Mesothelial cell of epicardium (in vitro differentiated cells): ENCODE measurements around the gene BSPRY. TPM values are rescaled to one million over a fixed set of nuclear protein-coding genes. Genes with fewer than 3 reads are reported as not detected.
"Not testable (repeated sequence)": the region's sequence is repeated elsewhere in the genome, so short reads cannot be mapped to it uniquely, and the experiment has no call there.

ENCODE experiments used
- DNase-seq, 2 experiments: peaks; one replicate each; pipeline ENCODE4 v3.0.0; 2021; ENCODE audit warnings: low spot score in 2 of 2; ENCODE audit not compliant: unreplicated experiment in 2 of 2
- H3K27ac Mint-ChIP-seq: 2 replicates; pipeline ENCODE4 v1.8.0; 2021; ENCODE audit warnings: mixed read lengths
- H3K27me3 Mint-ChIP-seq: 2 replicates; pipeline ENCODE4 v1.8.0; 2021; ENCODE audit warnings: low read depth, mixed read lengths
- H3K36me3 Mint-ChIP-seq: 2 replicates; pipeline ENCODE4 v1.8.0; 2021; ENCODE audit warnings: mixed read lengths
- H3K4me1 Mint-ChIP-seq: 2 replicates; pipeline ENCODE4 v1.8.0; 2021; ENCODE audit warnings: mixed read lengths
- H3K4me3 Mint-ChIP-seq: 2 replicates; pipeline ENCODE4 v1.8.0; 2021; ENCODE audit warnings: mild to moderate bottlenecking, moderate library complexity, mixed read lengths
- H3K9me3 Mint-ChIP-seq: 2 replicates; pipeline ENCODE4 v1.8.0; 2021; ENCODE audit warnings: mixed read lengths
- total RNA-seq: library from RNA; stranded (reverse); gene quantifications from 3 replicates; pipeline ENCODE4 v1.2.1, GENCODE V29; 2021
- TF ChIP-seq, protein P1 (sequence below): fragments of 200-600 bp; sonication (generic); IDR thresholded peaks from one replicate; pipeline ENCODE4 v1.5.0; 2021; ENCODE audit warnings: antibody characterized with exemption; ENCODE audit not compliant: unreplicated experiment

Gene BSPRY
- total RNA-seq, 1 donor from 2014 or later: 4.3 TPM

DNA sequence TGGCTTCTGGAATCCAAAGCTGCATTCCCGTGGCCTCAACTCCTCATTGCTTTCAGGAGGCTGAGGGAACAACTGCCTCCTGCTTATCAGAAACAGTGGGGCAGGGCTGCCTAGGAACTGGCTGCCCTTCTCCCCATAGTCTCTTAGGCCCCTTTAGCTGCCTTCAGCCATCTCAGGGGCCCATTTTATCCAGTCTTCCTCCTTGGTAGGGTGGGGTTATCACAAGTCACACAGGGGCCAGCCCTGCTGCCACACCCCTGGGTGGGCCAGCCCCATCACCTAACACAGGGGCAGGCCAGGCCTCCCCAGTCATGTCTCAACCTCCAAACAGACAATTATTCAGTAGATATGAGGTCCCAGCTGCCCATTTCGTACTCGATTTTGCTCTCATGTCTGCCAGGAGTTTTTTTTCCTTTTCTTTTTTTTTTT, 47.9 kb downstream of the BSPRY start:
- Mint-ChIP-seq H3K4me3 (no peak overlapping the region), H3K27ac (no peak overlapping the region), H3K4me1 (peaks cover 28% of the 10 kb centered on the region), H3K36me3 (peaks cover 12% of the 10 kb centered on the region), H3K27me3 (no peaks in the 10 kb centered on the region), H3K9me3 (no peaks in the 10 kb centered on the region)
- TF ChIP-seq, protein P1, sequence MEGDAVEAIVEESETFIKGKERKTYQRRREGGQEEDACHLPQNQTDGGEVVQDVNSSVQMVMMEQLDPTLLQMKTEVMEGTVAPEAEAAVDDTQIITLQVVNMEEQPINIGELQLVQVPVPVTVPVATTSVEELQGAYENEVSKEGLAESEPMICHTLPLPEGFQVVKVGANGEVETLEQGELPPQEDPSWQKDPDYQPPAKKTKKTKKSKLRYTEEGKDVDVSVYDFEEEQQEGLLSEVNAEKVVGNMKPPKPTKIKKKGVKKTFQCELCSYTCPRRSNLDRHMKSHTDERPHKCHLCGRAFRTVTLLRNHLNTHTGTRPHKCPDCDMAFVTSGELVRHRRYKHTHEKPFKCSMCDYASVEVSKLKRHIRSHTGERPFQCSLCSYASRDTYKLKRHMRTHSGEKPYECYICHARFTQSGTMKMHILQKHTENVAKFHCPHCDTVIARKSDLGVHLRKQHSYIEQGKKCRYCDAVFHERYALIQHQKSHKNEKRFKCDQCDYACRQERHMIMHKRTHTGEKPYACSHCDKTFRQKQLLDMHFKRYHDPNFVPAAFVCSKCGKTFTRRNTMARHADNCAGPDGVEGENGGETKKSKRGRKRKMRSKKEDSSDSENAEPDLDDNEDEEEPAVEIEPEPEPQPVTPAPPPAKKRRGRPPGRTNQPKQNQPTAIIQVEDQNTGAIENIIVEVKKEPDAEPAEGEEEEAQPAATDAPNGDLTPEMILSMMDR: no peak
- DNase-seq: no peak

DNA sequence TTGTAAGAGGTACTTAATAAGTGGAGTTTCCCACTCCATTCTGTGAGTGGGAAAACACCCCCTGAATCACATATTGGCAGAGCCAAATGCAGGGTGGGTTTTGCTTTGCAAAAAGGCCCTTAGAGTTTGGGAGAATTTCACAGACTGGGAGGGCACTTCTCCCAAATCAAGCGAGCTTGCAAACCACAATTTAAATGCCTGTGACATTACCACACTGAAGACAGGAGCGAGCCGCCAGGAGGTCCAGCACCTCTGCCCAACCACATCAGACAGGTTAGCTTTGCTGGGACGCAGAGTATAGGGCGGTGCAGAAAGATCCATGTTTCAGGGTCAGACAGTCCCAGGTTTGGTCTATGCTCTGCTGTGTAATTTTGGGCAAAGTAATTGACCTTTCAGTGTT, 49.5 kb downstream of the BSPRY start:
- H3K4me3 Mint-ChIP-seq: peak overlapping the region; percentile 88
- TF ChIP-seq, protein P1: no peak
- peak overlapping the region; percentile 30 for H3K27ac Mint-ChIP-seq
- peaks cover 5% of the 10 kb centered on the region for H3K36me3 Mint-ChIP-seq
- no peaks in the 10 kb centered on the region for H3K9me3 Mint-ChIP-seq
- no peak for DNase-seq
- H3K27me3 Mint-ChIP-seq: no peaks in the 10 kb centered on the region
- H3K4me1 Mint-ChIP-seq: peaks cover 28% of the 10 kb centered on the region

DNA sequence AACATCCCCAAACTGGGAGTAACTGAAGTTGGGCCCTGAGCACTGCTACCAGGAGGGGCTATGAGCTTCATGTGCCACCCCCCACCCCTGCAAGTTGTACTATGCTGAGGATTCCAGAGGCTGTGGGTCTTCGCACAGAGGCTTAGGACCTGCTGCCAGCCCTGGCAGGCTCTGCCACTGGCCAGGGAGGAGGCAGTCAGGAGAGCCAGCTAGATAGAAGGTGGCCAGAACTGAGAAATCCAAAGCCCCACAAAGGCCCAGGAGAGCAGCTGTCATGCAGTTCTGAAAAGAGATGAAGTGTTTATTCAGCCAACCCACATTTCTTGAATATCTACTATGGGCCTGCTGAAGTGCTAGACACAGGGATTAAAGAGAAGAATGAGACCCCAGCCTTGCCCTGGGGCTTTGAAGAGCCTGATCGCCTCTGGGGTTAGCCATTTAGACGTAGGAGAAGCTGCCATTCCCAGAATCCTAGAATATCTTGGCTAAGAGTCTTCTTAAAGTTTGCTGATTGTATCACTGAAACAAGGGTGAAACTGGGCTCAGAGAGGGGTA, 50.4 kb downstream of the BSPRY start:
- no peak for DNase-seq
- TF ChIP-seq, protein P1: no peak
- peak overlapping the region; percentile 88 for H3K27ac Mint-ChIP-seq
- peaks cover 5% of the 10 kb centered on the region for H3K36me3 Mint-ChIP-seq
- peak overlapping the region; percentile 88 for H3K4me3 Mint-ChIP-seq
- no peaks in the 10 kb centered on the region for H3K9me3 Mint-ChIP-seq
- no peaks in the 10 kb centered on the region for H3K27me3 Mint-ChIP-seq
- peaks cover 28% of the 10 kb centered on the region for H3K4me1 Mint-ChIP-seq

DNA sequence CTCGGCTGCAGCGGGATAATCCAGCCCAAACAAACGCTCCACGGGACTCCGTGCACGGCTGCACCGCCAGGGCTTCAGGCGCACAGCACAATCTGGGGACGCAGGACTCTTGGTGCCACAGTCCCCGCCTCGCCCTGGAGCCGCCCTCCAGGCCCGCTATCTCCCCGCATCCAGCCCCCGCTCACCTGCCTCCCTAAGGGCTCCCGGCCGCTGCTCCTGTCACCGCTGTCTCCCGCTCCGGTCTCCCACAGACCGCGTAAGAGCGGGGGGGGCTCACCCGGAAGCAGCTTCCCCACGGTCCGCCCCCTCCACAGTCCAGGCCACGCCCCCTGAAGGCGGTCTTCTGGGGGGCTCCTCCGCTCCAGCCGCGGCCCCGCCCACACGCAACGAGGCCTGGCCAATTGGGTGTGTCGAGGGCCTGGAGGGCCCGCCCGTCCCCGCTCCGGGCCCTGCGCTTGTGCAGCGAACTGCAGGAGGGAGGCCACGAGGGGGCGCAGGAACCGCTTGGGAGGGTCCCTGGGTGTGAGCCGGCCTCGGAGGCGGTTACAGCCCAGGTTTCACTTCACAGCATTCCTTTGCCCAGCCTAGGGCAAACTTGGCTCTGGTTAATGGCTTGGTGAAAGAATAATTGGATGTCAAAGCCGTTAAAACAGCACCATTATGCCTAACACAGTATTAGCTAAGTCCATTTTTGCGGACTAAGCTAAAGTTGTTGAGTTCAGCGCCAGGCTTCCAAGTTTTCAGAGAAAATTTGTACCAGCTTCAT, 51.9 kb downstream of the BSPRY start, which contains the start of gene ALAD:
TSS of gene ALAD (minus strand) at position 258 of the 766 bp plus-strand sequence. CDS start 7,725 bp downstream, outside the sequence.
- H3K27me3 Mint-ChIP-seq: no peaks in the 10 kb centered on the region
- H3K9me3 Mint-ChIP-seq: no peaks in the 10 kb centered on the region
- TF ChIP-seq, protein P1: peak; percentile 87
- H3K27ac Mint-ChIP-seq: peak within 1 kb of the TSS; percentile 95
- DNase-seq: peak; percentile 100
- H3K4me3 Mint-ChIP-seq: peak within 1 kb of the TSS; percentile 88
- H3K36me3 Mint-ChIP-seq: no peaks in the 10 kb centered on the region
- peaks cover 28% of the 10 kb centered on the region for H3K4me1 Mint-ChIP-seq

DNA sequence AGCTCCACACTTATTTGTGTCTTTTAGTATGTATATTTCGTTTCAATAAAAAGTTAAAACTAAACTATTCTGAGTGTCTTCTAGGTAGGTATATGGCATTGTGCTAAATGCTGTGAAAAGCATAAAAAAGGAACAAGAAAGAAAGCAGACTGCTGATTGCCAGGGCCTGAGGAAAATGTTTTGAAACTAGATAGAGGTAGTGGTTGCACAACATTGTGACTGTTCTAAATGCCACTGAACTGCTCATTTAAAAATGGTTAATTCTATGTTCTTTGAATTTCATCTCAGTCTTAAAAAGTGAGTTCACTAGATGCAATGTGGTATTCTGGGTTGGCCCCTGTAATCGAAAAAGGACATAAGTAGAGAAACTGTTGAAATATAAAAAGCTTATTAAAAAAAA, 54.3 kb downstream of the BSPRY start:
- Mint-ChIP-seq H3K9me3 (no peaks in the 10 kb centered on the region), H3K27ac (peak overlapping the region; percentile 6), H3K36me3 (peaks cover 8% of the 10 kb centered on the region), H3K4me1 (peaks cover 22% of the 10 kb centered on the region), H3K4me3 (no peak overlapping the region), H3K27me3 (no peaks in the 10 kb centered on the region)
- TF ChIP-seq, protein P1: no peak
- DNase-seq: no peak

DNA sequence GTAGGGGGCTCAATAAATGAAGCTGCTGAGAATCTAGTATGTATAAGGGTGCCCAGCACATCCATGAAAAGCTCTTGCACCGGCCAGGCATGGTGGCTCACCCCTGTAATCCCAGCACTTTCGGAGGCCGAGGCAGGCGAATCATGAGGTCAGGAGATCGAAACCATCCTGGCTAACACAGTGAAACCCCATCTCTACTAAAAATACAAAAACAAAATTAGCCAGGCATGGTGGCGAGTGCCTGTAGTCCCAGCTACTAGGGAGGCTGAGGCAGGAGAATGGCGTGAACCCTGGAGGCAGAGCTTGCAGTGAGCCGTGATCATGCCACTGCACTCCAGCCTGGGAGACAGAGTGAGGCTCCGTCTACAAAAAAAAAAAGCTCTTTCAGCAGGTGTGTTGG, 57.0 kb downstream of the BSPRY start:
- peak overlapping the region; percentile 91 for H3K27ac Mint-ChIP-seq
- not testable (repeated sequence) for H3K9me3 Mint-ChIP-seq, H3K27me3 Mint-ChIP-seq, H3K4me3 Mint-ChIP-seq, DNase-seq
- H3K4me1 Mint-ChIP-seq: peaks cover 21% of the 10 kb centered on the region
- peaks cover 10% of the 10 kb centered on the region for H3K36me3 Mint-ChIP-seq
